Neural crest cell (in vitro differentiated cells): Measurements from ENCODE around the gene CRY1. TPM values are rescaled to one million over a fixed set of nuclear protein-coding genes. Genes with fewer than 3 reads are reported as not detected.
"Not testable (repeated sequence)": the region's sequence is repeated elsewhere in the genome, so short reads cannot be mapped to it uniquely, and the experiment has no call there.

Experiments
- DNase-seq: peaks from one replicate; pipeline ENCODE4 v3.0.0; 2021; ENCODE audit warnings: low read depth, mixed read lengths, low spot score
- H3K27ac Mint-ChIP-seq: one replicate; pipeline ENCODE4 v1.8.0; 2021; ENCODE audit warnings: mild to moderate bottlenecking, mixed read lengths; ENCODE audit not compliant: unreplicated experiment
- H3K27me3 Mint-ChIP-seq: 2 replicates; pipeline ENCODE4 v1.8.0; 2021; ENCODE audit warnings: low read depth, mild to moderate bottlenecking, mixed read lengths
- H3K36me3 Mint-ChIP-seq: 2 replicates; pipeline ENCODE4 v1.8.0; 2021; ENCODE audit warnings: low read depth, mild to moderate bottlenecking, mixed read lengths
- H3K4me1 Mint-ChIP-seq: 2 replicates; pipeline ENCODE4 v1.8.0; 2021; ENCODE audit warnings: mixed read lengths
- H3K4me3 Mint-ChIP-seq: one replicate; pipeline ENCODE4 v1.8.0; 2021; ENCODE audit warnings: mild to moderate bottlenecking, mixed read lengths
- H3K9me3 Mint-ChIP-seq: 2 replicates; pipeline ENCODE4 v1.8.0; 2021; ENCODE audit warnings: mixed read lengths
- CTCF ChIP-seq: fragments of 200-600 bp; sonication (generic); conservative IDR thresholded peaks from 2 replicates; pipeline ENCODE4 v1.5.0; 2021; ENCODE audit warnings: antibody characterized with exemption, mild to moderate bottlenecking
- total RNA-seq: library from RNA; stranded (reverse); gene quantifications from 2 replicates; pipeline ENCODE4 v1.2.1, GENCODE V29; 2021

The CRY1 gene
- total RNA-seq, 1 donor from 2014 or later: 24.8 TPM

DNA sequence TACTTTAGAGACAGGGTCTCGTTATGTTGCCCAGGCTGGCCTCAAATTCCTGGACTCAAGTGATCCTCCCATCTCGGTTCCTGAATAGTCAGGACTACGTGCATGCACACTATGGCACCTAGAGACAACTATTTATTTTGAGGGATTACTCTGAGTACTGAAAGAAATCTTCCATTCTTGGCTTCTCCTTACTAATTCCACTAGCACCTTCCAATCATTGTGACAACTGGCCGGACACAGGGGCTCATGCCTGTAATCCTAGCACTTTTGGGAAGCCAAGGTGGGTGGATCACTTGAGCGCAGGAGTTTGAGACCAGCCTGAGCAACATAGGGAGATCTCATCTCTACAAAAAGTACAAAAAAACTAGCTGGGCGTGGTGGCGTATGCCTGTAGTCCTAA is 64.3 kb downstream of the CRY1 start:
- no peak for DNase-seq
- no peaks in the 10 kb centered on the region for H3K36me3 Mint-ChIP-seq
- H3K9me3 Mint-ChIP-seq: no peaks in the 10 kb centered on the region
- H3K4me3 Mint-ChIP-seq: no peak overlapping the region
- no peak overlapping the region for H3K27ac Mint-ChIP-seq
- H3K4me1 Mint-ChIP-seq: peaks cover 20% of the 10 kb centered on the region
- TF ChIP-seq CTCF: no peak
- H3K27me3 Mint-ChIP-seq: no peaks in the 10 kb centered on the region

GRCh38 chr12:107027636-107028053 is 65.7 kb downstream of the CRY1 start:
- Mint-ChIP-seq H3K27ac (no peak overlapping the region), H3K27me3 (no peaks in the 10 kb centered on the region), H3K4me1 (peaks cover 20% of the 10 kb centered on the region), H3K4me3 (no peak overlapping the region), H3K36me3 (no peaks in the 10 kb centered on the region), H3K9me3 (no peaks in the 10 kb centered on the region)
- no peak for TF ChIP-seq CTCF
- no peak for DNase-seq

DNA sequence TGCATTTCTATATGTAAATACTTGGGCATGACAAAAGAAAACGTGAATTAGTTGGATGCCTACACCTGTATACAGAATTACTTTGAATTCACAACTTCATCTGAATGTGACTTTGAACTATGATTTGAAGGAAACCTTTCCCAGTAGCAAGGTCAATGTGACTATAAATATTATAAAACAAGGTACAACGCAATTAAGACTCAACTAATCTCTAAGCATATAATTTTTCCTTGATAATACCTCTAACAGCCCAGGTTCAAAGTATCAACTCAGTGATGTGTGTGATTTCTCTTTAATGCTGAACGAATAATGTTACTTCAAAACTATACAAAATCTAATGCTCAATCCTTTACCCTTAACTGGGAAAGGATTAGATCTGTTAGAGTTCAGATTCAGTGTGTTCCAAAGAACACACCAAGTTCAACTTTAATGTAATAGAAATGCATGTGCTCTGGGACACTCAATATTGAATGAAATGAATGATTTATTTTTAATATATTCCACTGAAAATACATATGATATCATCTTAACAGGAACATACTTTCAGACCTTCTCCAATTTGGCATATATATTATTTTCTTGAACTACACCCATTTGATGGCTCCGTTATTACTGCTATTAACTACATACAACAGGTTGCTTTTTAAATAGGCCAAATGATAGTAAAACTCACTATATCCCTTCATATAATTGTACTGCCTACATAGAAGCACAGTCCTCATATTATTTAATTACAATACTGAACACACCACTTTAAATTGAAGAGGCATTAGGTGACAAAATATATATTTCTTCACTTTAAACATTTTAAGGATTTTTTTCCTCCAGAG is 66.3 kb downstream of the CRY1 start:
- Mint-ChIP-seq H3K4me3 (no peak overlapping the region), H3K27me3 (no peaks in the 10 kb centered on the region), H3K27ac (no peak overlapping the region), H3K9me3 (no peaks in the 10 kb centered on the region), H3K4me1 (peaks cover 20% of the 10 kb centered on the region), H3K36me3 (no peaks in the 10 kb centered on the region)
- no peak for DNase-seq
- no peak for TF ChIP-seq CTCF

DNA sequence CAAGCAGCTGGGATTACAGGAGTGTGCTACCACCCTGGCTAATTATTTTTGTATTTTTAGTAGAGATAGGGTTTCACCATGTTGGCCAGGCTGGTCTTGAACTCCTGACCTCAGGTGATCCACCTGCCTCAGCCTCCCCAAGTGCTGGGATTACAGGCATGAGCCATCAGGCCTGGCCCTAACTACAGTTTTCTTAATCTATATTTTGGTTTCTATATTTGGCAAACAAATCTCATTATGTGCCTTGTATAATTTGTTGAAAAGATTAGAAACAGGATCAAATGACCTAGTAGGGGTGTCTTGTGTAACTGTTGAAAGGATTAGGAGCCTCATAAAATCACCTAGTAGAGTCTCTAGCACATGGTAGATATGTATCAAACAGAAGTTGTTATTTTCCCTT is 67.0 kb downstream of the CRY1 start:
- H3K9me3 Mint-ChIP-seq, H3K27ac Mint-ChIP-seq, H3K4me3 Mint-ChIP-seq, DNase-seq, H3K36me3 Mint-ChIP-seq, H3K27me3 Mint-ChIP-seq: not testable (repeated sequence)
- peaks cover 20% of the 10 kb centered on the region for H3K4me1 Mint-ChIP-seq

- no peak for DNase-seq
Measured at GRCh38 chr12:107025671-107026070, 67.7 kb downstream of the CRY1 start.

More at GRCh38 chr12:107025671-107026070, 67.7 kb downstream of the CRY1 start:
- H3K4me1 Mint-ChIP-seq: peaks cover 20% of the 10 kb centered on the region
- TF ChIP-seq CTCF: no peak
- H3K4me3 Mint-ChIP-seq: no peak overlapping the region
- no peaks in the 10 kb centered on the region for H3K9me3 Mint-ChIP-seq
- no peak overlapping the region for H3K27ac Mint-ChIP-seq
- H3K27me3 Mint-ChIP-seq: no peaks in the 10 kb centered on the region
- H3K36me3 Mint-ChIP-seq: no peaks in the 10 kb centered on the region
